SKM-1 treated with dmso at 0.1 percent for 144 hours (cell line): ENCODE measurements around the gene FARP2.
"Not testable (repeated sequence)": the region's sequence is repeated elsewhere in the genome, so short reads cannot be mapped to it uniquely, and the experiment has no call there.

ENCODE experiments used
- DNase-seq: peaks from one replicate; lab custom pipeline; 2025; ENCODE audit not compliant: unreplicated experiment; lab: John Stamatoyannopoulos, UW

Gene FARP2

GRCh38 chr2:241399941-241400922 is 44.1 kb downstream of the FARP2 start:
- DNase-seq, result no peak

- DNase-seq, result no peak
Observed at GRCh38 chr2:241408849-241409248, 52.8 kb downstream of the FARP2 start.

- DNase-seq, result no peak
Observed at GRCh38 chr2:241410739-241411176, 54.7 kb downstream of the FARP2 start.

DNA sequence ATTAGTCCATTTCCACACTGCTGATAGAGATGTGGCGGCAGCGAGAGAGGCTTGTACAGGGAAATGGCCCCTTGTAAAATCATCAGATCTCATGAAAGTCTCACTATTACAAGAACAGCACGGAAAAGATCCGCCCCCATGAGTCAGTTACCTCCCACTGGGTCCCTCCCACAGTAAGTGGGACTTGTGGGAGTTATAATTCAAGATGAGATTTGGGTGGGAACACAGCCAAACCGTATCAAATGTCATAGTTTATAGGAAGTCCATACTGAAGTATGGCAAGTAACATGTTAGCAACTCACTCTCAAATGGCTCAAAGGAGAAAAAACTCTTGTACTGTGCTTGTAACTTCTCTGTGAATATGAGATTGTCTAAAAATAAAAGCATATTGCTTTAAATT is 56.1 kb downstream of the FARP2 start:
- DNase-seq, result no peak

DNA sequence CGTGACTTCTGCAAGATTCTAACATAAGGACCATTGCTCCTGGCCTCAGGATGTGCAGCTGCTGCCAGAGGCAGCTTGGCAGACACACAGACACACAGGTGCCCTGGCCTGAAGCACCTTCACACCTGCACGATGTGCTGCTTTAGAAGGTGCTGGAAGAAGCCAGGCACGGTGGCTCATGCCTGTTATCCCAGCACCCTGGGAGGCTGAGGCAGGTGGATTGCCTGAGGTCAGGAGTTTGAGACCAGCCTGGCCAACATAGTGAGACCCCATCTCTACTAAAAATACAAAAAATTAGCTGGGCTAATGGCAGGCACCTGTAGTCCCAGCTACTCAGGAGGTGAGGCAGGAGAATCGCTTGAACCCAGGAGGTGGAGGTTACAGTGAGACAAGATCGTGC is 57.4 kb downstream of the FARP2 start:
- DNase-seq, result not testable (repeated sequence)

GRCh38 chr2:241413929-241414580 is 58.0 kb downstream of the FARP2 start:
- DNase-seq, result no peak

DNA sequence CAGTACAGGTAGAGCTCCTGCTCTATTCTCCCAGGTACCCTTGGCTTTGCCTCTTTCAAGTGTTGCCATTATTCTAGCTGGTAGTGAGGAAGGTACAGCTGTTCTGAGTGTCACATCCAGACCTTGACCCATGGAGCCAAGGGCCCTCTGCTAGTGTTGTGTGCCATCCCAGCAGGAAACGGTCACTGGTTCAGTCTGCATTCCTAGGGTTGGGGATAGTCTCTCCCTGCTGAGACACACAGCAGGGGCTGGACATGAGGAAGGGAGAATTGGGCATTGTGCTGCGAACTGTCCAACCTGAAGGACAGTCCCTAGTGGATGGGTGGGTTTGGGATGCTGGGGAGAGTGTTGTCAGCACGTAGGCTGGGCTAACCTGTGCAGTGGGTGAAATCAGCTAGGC is 59.1 kb downstream of the FARP2 start:
- no peak for DNase-seq

DNA sequence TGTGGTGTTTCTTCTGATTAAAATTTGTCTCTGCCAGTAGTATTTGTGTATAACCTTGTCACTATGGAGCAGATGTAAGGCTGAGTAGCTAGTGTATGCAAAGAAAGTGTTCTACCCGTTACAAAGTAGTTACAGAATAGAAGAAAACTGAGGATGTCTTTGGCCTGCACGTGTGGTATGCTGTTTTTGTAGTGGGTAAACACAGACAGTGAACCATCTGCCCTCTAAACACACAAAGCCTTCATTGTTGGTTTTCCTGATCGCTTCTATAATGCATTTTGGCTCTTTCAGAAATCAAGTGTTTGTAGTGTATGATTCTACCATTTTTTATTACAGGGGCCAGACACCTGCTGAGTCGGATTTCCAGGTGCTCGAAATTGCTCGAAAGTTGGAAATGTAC is 61.5 kb downstream of the FARP2 start:
- no peak for DNase-seq

GRCh38 chr2:241421330-241421729 is 65.2 kb downstream of the FARP2 start:
- no peak for DNase-seq

DNA sequence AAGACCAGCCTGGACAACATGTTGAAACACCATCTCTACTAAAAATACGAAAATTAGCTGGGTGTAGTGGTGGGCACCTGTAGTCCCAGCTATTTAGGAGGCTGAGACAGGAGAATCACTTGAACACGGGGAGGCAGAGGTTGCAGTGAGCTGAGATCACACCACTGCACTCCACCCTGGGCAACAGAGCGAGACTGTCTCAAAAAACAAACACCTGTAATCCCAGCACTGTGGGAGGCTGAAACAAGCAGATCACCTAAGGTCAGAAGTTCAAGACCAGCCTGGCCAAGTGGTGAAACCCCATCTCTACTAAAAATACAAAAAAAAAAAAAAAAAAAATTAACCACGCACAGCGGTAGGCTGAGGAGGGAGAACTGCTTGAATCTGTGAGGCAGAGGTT is 65.9 kb downstream of the FARP2 start:
- DNase-seq, result not testable (repeated sequence)

DNA sequence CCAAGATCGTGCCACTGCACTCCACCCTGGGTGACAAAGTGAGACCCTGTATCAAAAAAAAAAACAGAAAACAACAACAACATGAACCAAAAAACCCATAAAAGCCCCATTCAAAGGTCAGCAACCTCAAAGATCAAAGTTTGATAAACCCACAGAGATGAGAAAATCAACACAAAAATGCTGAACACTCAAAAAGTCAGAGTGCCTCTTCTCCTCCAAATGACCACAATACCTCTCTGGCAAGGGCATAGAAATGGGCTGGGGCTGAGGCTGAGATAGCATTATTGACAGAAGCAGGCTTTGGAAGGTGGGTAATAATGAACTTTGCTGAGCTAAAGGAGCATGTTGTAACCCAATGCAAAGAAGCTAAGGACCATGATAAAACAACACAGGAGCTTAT is 66.3 kb downstream of the FARP2 start:
- DNase-seq, result no peak

DNA sequence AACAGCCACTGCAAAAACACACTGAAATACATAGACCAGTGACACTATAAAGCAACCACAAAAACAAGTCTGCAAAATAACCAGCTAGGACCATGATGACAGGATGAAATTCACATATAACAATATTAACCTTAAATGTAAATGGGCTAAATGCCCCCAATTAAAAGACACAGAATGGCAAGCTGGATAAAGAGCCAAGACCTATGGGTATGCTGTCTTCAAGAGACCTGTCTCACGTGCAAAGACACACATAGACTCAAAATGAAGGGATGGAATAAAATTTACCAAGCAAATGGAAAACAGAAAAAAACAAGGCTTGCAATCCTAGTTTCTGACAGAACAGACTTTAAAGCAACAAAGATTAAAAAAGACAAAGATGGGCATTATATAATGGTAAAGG is 67.4 kb downstream of the FARP2 start:
- not testable (repeated sequence) for DNase-seq

DNA sequence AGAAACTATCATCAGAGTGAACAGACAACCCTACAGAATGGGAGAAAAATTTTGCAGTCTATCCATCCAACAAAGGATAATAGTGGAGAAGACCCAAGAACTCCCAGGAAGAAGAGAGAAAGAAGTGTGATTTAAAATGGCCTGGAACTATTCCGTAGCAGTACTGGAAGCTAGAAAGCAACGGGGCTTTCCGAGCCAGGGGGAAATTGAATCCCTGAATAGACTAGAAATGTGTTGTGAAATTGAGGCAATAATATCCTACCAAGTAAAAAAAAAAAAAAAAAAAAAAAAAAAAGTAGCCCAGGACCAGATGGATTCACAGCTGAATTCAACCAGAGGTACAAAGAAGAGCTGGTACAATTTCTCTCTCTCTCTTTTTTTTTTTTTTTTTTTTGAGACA is 69.3 kb downstream of the FARP2 start:
- DNase-seq, result no peak

DNA sequence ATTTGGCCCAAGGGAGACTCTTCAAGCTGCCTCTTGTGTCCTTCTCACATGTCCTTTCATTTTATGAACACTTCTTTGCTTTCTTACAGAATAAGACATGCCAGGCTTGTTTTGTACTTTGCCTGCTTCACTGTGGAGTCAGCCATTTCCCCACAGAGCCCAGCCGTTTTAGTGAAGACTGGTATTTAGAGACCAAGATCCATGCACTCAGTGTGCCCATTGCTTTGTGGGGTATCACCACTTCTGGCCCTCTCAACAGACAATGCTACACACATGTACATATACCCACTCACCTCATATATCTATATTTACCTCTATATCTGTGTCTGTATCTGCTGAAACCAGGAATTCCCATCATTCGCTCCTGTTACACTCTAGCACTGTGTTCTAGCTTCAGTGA is 74.1 kb downstream of the FARP2 start:
- no peak for DNase-seq

DNA sequence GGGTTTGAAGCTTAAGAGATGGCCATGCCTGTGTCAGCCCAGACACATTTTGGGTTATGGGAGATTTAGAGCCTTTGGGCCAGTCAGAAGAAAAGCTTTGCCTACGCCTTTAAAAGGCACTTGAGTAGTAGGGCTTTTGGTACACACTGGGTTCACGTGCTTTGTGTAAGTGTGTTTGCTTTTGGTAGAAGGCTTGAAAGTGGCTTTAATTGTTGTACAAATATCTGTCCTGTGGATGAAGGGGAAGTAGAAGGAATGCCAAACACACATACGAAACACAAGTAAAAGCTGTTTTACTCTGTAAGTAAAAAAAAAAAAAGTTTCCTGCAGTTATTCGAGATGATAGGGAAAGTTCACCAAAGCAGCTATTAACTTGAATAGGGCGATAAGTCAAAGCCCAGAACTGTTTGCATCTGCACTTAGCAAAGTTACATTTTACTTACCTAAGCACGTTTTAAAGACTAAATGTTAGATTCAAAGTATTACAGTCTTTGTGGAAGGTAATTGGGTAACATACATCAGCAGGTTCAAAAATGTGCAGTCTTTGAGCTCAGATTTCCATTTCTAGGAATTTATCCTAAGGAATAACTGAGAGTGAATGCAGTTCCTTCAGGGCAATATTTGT is 76.9 kb downstream of the FARP2 start:
- no peak for DNase-seq

GRCh38 chr2:241437179-241437578 is 81.1 kb downstream of the FARP2 start:
- no peak for DNase-seq

GRCh38 chr2:241441492-241441891 is 85.4 kb downstream of the FARP2 start:
- DNase-seq, result no peak

- peak; percentile 72 for DNase-seq
Observed at GRCh38 chr2:241443486-241444223, 87.6 kb downstream of the FARP2 start.

GRCh38 chr2:241445426-241445825 is 89.3 kb downstream of the FARP2 start:
- no peak for DNase-seq

GRCh38 chr2:241450092-241450491 is 94.0 kb downstream of the FARP2 start:
- not testable (repeated sequence) for DNase-seq
